OCI-LY3 (cell line): ENCODE data around the gene LUC7L2.
"Not testable (repeated sequence)": the region's sequence is repeated elsewhere in the genome, so short reads cannot be mapped to it uniquely, and the experiment has no call there.

Experiments
- EZH2phosphoT487 ChIP-seq: fragments of 200-600 bp; shearing (Covaris generic); IDR thresholded peaks from 2 replicates; pipeline ENCODE4 v1.6.1; 2018; ENCODE audit warnings: antibody characterized with exemption, mixed run types, low read depth
- TF ChIP-seq, protein P1 (sequence below): fragments of 200-600, 300-600 bp; sonication (generic); IDR thresholded peaks from 2 replicates; pipeline ENCODE4 v1.5.1; 2014; ENCODE audit warnings: antibody characterized with exemption, low read length, low read depth

GRCh38 chr7:139467729-139468128 lies 108.0 kb downstream of the LUC7L2 start:
- TF ChIP-seq, protein P1, sequence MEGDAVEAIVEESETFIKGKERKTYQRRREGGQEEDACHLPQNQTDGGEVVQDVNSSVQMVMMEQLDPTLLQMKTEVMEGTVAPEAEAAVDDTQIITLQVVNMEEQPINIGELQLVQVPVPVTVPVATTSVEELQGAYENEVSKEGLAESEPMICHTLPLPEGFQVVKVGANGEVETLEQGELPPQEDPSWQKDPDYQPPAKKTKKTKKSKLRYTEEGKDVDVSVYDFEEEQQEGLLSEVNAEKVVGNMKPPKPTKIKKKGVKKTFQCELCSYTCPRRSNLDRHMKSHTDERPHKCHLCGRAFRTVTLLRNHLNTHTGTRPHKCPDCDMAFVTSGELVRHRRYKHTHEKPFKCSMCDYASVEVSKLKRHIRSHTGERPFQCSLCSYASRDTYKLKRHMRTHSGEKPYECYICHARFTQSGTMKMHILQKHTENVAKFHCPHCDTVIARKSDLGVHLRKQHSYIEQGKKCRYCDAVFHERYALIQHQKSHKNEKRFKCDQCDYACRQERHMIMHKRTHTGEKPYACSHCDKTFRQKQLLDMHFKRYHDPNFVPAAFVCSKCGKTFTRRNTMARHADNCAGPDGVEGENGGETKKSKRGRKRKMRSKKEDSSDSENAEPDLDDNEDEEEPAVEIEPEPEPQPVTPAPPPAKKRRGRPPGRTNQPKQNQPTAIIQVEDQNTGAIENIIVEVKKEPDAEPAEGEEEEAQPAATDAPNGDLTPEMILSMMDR = not testable (repeated sequence)
- not testable (repeated sequence) for TF ChIP-seq EZH2phosphoT487
